GM19372 (cell line): ENCODE measurements around the gene TMEM120A.
"Not testable (repeated sequence)": the region's sequence is repeated elsewhere in the genome, so short reads cannot be mapped to it uniquely, and the experiment has no call there.

ENCODE experiments used
- ATAC-seq: cut with Tn5 transposase; IDR thresholded peaks from one replicate; pipeline ENCODE4 v1.9.1; 2021; ENCODE audit warnings: mild to moderate bottlenecking, low read depth, moderate library complexity; ENCODE audit not compliant: unreplicated experiment

TMEM120A gene

GRCh38 chr7:75994388-75995051 lies at the start of gene TMEM120A:
TSS of gene TMEM120A (minus strand) at chr7:75994595. CDS start at chr7:75994570, 25 bp downstream.
- peak; percentile 95 for ATAC-seq

DNA sequence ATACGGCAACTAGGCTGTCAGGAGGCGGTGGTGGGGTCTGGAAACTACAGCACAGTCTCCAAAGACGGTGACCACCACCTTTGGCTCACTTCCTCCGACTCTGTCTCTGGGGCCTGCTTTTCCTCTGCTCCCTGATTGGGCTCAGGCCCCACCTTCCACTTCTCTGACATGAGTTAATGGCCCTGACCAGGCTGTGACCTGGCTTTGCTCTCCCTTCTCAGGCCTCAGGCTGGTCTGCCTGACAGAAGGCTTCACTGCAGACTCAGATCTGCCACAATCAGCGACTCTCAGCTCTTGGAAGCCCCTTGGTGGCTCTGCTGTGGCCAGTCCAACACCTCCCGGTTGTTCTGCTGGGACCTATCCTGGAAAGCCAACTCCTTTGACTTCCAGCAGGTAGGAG lies 45.7 kb upstream of the TMEM120A start:
- ATAC-seq, result no peak

DNA sequence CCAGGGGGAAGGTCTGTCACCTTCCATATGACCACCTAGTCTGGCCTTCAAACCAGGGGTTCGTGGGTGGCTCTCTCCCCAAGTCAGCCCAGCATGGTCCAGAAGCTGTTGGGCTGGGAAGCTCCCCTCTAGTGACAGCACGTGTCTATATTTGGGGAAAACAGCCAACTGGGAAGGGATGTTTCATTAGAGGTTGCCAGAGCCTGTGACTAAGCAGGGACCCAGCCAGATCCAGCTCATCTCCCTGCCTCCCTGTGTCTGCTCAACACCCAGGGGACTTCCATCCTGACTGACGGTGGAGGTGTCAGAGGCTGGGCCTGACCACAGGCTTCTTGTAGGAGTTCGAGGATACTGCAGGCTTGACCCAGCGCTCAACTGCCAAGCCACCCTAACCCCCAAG lies 42.9 kb upstream of the TMEM120A start:
- no peak for ATAC-seq

DNA sequence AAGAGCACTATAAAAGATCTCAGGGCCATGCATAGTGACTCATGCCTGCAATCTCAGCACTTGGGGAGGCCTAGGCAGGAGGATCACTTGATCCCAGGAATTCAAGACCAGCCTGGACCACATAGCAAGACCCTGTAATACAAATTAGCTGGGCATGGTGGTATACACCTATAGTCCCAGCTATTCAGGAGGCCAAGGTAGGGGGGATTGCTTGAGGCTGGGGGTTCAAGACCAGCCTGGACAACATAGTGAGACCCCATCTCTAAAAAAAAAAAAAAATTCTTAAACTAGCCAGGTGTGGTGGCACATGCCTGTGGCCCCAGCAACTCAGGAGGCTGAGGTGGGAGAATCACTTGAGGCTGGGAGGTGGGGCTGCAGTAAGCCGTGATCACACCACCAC lies 37.6 kb upstream of the TMEM120A start:
- no peak for ATAC-seq

GRCh38 chr7:76029682-76030081 lies 35.3 kb upstream of the TMEM120A start:
- ATAC-seq, result not testable (repeated sequence)

DNA sequence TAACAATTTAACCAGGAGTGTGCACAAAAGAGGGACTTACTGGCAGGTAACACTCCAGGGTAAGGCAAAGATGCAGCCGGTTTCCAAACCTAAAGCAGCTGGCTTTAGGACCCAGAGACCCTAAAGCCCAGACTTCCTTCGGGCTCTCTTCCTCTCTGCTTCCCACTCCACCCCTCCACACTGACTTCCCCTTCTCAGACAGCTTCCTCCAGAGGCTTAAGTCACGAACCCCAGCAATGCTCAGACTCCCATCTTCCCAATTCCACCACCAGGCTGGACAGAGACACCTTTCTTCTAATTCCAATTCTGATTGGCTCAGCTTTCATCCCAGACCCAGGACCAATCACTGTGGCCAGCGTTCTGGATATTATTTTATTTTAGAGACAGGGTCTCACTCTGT lies 28.6 kb upstream of the TMEM120A start:
- no peak for ATAC-seq

DNA sequence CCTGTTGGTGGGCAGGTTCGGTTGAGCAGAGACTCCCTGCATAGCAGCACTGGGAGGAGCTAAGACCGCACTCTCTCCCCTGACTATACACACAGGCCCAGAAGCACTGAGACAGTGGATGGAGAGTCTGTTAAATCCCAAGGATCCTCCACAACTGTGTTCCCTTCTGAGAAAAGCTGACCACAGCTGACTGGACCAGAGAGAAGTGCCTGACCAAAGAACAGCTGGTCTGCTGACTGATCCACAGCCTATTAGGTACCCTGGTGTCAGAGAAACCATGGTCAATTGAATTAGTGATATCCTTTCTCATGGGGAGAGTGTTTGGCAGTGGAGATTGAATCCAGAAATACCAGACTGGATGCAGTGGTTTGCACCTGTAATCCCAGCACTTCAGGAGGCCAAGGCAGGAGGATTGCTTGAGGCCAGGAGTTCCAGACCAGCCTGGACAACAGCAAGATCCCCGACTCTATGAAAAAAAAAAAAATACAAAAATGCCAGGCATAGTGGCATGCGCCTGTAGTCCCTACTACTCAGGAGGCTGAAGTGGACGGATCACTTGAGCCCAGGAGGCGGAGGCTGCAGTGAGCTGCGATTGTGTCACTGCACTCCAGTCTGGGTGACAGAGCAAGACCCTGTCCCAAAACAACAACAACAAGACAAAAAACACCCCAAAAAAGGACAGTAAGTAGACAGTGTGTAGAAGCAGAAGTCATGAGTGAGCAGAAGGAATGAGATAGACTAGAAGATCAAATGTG lies 27.8 kb upstream of the TMEM120A start:
- no peak for ATAC-seq

GRCh38 chr7:76020031-76020714 lies 25.8 kb upstream of the TMEM120A start:
- ATAC-seq, result no peak

DNA sequence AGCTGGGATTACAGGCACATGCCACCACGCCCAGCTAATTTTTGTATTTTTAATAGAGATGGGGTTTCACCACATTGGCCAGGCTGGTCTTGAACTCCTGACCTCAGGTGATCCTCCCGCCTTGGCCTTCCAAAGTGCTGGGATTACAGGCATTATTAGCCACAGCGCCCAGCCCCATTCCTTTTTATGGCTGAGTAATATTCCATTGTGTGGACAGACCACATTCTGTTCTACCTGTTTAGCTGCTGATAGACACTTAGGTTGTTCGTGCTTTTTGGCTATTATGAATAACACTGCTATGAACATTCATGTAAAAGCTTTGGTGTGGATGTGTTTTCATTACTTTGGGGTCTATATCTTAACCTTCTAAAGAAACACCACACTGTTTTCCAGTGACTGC lies 24.1 kb upstream of the TMEM120A start:
- ATAC-seq, result not testable (repeated sequence)

- no peak for ATAC-seq
These were observed 22.0 kb upstream of the TMEM120A start for GRCh38 chr7:76016191-76016947.

DNA sequence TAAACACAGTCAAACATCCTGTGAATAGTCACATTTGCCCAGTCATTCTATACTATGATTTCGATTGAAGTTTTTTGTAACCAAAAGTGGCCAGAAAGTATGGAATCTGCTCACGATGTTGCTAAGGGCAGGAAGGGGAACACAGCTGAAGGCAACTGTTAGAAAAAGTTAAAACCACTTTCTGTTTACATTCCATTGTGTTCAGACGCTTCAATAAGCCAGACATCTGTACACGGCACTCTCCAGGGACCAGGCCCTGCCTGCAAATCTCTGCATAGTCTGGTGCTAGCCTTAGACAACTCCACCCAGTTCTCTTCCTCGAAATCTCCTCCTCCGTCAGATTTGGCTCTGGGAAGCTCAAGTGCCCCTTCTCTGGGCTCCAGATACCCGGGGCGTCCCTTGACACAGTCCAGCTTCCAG lies 17.1 kb upstream of the TMEM120A start:
- no peak for ATAC-seq

DNA sequence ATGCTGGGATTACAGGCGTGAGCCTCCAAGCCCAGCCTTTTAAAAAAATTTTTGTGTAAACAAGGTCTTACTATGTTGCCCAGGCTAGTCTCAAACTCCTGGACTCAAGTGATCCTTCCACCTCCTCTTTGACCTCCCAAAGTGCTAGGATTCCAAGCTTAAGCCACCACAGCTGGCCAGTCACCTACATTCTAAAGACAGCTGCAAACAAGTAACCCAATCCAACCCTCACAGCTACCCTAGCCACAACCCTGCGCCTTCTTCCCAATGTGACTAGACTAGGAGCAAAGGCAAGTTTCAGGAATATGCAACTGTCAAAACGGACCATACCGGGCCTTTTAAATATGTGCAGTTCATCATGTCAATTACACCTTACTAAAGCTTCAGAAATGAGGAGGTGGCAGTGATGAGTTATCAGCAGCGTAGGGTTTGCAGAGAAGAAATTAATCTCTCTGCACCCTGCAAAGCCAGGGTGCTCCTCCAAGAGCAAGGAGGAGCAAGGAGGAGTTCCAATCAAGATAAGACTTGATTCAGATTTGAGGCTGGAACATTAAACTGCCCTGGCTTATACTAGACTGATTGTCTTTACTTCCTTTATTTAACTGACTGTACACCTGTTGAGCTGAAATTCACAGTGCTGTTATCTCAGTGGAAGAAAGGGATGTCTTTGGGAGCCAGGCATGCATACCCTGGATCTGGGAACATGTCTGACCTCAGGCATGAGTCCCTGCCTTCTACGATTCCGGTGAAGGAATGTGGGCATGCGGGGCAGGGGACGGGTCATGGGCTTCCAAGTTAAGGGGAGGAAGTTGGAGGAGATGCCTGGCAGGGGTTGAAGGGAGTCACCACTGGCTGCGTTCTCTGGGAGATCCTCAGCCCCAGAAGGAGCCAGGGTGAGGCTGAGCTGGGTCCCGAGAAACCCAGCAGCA lies 15.5 kb upstream of the TMEM120A start:
- ATAC-seq, result no peak

GRCh38 chr7:76008156-76008687 lies 13.8 kb upstream of the TMEM120A start:
- ATAC-seq, result no peak

DNA sequence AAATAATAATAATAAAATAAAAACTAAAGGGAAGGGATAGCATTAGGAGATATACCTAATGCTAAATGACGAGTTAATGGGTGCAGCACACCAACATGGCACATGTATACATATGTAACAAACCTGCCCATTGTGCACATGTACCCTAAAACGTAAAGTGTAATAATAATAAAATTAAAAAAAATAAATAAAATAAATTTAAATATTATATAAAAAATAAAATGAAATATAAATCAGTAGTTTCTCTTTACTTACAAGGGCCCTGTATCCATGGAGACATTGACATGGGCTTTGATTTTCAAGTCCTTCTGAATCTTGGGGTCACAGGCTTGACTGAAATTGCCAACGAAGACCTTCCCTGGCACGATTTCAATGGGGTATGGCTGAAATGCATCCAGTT lies 10.6 kb upstream of the TMEM120A start:
- not testable (repeated sequence) for ATAC-seq

DNA sequence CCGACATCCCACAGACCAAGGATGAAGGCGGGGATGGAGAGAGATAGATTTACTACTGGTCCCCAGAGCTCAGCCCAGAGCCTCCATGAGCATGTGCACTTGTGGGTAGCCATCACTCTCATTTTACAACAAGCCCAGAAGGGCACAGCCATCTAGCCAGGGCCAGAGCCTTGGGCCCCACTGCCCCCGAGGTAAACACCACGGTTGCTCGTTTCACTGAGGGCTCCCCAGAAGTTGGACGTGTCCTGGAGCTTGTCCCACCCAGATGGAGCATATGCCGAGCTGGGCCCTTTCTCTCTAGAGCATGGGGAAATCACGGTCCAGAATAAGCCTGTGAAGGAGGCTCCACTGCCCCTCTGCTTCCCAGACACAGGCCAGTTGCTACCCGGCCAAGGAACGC lies 9.0 kb upstream of the TMEM120A start:
- no peak for ATAC-seq

GRCh38 chr7:76002822-76003221 lies 8.4 kb upstream of the TMEM120A start:
- ATAC-seq, result no peak

DNA sequence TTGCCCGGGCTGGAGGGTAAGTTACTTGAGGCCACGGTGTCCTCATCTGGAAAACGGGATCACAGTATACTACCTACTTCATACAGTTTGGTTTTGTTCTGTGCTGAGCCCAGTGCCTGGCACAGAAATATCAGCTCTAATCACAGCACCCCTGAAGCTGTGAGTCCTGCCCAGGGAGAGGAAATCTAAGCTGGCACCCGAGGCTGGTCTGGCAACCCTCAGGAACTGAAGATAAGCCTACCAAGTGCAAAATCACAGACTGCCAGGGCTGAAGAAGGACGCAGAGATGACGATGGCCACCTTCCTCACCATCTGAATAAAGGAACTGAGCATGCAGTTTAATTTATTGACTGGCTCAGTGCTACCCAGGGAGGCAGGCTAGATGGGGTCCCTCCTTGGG lies 7.7 kb upstream of the TMEM120A start:
- no peak for ATAC-seq

DNA sequence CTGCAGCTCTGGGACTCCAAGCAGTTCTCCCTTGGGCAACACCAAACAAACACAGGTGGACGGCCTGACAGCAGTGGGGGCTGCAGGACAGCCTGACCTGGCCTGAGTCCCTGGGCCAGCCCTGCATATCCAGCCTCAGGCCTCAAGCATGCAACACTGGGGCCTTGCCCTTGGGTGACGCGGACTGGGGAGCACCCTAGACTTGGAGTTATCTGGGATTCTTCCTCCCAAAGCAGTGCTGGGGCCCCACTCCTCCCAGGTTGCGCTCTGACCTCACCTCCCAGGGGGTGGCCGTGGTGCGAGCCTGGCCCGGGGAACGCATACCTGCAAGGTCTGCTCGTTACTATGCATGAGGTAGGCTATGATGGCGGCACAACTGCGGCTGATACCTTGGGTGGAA lies 6.2 kb upstream of the TMEM120A start:
- no peak for ATAC-seq

DNA sequence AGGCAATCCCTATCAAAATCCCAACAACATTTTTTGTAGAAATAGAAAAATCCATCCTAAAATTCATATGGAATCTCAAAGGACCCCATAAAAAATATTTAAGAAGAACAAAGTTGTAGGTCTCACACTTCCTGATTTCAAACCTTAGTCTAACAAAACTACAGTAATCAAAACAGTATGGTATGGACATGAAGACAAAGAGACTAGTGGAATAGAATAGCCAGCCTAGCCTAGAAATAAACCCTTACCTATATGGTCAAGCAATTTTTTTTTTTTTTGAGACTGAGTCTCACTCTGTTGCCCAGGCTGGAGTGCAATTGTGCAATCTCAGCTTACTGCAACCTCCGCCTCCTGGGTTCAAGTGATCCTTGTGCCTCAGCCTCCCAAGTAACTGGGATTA lies 3.6 kb upstream of the TMEM120A start:
- no peak for ATAC-seq

DNA sequence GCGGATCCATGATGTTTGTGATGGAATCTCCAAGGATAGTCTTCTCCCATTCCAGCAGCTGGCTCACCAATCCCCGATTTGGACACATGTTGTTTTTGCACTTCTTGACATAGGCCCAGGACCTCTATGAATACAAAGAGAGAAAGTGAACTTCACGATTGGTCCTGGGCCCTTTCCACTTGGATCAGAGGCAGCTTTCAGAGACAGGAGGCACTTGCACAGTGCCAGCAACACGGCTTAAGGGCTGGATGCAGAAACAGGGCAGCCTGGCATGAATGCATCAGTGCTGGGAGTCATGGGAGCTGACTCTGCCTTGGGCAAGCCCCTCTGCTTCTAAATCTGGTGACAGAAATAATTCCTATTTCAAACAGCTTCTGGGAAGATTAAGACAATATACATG lies 2.1 kb upstream of the TMEM120A start:
- ATAC-seq, result no peak
